HCT116 (cell line): ENCODE data around the gene LRRC4B. TPM values are rescaled to one million over a fixed set of nuclear protein-coding genes. Genes with fewer than 3 reads are reported as not detected.
A peak's percentile ranks its signal among the peaks of the same experiment; 100 is the strongest.

Experiments
- ATAC-seq: fragments of 200-7000 bp; cut with Tn5 transposase; 2 replicates; pipeline ENCODE4 v1.9.1; 2020; ENCODE audit warnings: mild to moderate bottlenecking, moderate library complexity
- BruUV-seq: library from RNA; stranded (reverse); fragments of 400-500 nt; replicated peaks from 2 replicates; lab custom pipeline; 2021; lab: Mats Ljungman, UMichigan
- CTCF ChIA-PET: fragments of 300-600 bp; sonication (Branson Sonifier 250); formaldehyde crosslinking; loops from one replicate; lab custom pipeline; 2021; ENCODE audit warnings: antibody characterized with exemption; lab: Charles Lee
- POLR2A ChIA-PET: fragments of 300-600, 350-600 bp; sonication (Branson Sonifier 250); formaldehyde crosslinking; loops from one replicate; lab custom pipeline; 2021; ENCODE audit warnings: antibody characterized with exemption; lab: Charles Lee
- RAD21 ChIA-PET, 2 experiments: fragments of 300-600 bp; sonication (Branson Sonifier 250); formaldehyde crosslinking; loops; one replicate each; lab custom pipeline; 2023; ENCODE audit warnings: low total read pairs in 2 of 2; ENCODE audit not compliant: uncharacterized antibody in 2 of 2, unreplicated experiment in 2 of 2, low non-redundant PET in 1 of 2; lab: Charles Lee
- DNase-seq: peaks from one replicate; pipeline ENCODE4 v3.0.0-alpha.2; 2010; ENCODE audit warnings: low read depth, low spot score
- H2AFZ ChIP-seq: fragments of 200-600 bp; shearing (Covaris generic), sonication (generic); 2 replicates; pipeline ENCODE4 v1.6.1; 2017; ENCODE audit warnings: low read depth, mixed run types, mixed read lengths, antibody characterized with exemption, low read length; ENCODE audit not compliant: poor library complexity, severe bottlenecking
- H3K27ac ChIP-seq: 2 replicates; pipeline ENCODE4 v1.5.1; 2012; ENCODE audit warnings: low read depth, low read length
- H3K27me3 ChIP-seq: fragments of 200-600 bp; sonication (generic); 2 replicates; pipeline ENCODE4 v1.6.1; 2016; ENCODE audit warnings: mixed run types, low read length, mixed read lengths; ENCODE audit not compliant: insufficient read depth
- H3K36me3 ChIP-seq, 2 experiments: fragments of 200-500 bp in 1 of 2; fragments of 200-600 bp in 1 of 2; sonication (Bioruptor generic) in 1 of 2; sonication (generic) in 1 of 2; 2 replicates each; pipeline versions ENCODE4 v1.5.1 to v1.6.1; 2014 to 2016; ENCODE audit warnings: low read length in 2 of 2, inconsistent platforms in 1 of 2, mixed read lengths in 1 of 2, mixed run types in 1 of 2; ENCODE audit not compliant: insufficient read depth in 2 of 2, control insufficient read depth in 1 of 2
- H3K4me1 ChIP-seq, 2 experiments: fragments of 200-600 bp in 1 of 2; sonication (generic) in 1 of 2; 2 replicates each; pipeline versions ENCODE4 v1.5.1 to v1.6.1; 2012 to 2017; ENCODE audit warnings: low read length in 2 of 2, inconsistent platforms in 1 of 2, mild to moderate bottlenecking in 1 of 2, mixed read lengths in 1 of 2, mixed run types in 1 of 2, moderate library complexity in 1 of 2; ENCODE audit not compliant: insufficient read depth in 2 of 2, control insufficient read depth in 1 of 2
- H3K4me2 ChIP-seq: fragments of 200-600 bp; sonication (generic); 2 replicates; pipeline ENCODE4 v1.6.1; 2017; ENCODE audit warnings: mixed run types, low read length, mixed read lengths
- H3K4me3 ChIP-seq, 2 experiments: fragments of 200-600 bp in 1 of 2; sonication (generic) in 1 of 2; replicated peaks in 1 of 2; 2 replicates each; pipeline ENCODE4 v1.5.1; 2011 to 2016; ENCODE audit warnings: low read length in 2 of 2, control low read depth in 1 of 2, low read depth in 1 of 2, mild to moderate bottlenecking in 1 of 2, mixed read lengths in 1 of 2, mixed run types in 1 of 2
- H3K79me2 ChIP-seq: fragments of 200-600 bp; sonication (generic); 2 replicates; pipeline ENCODE4 v1.6.1; 2017; ENCODE audit warnings: mild to moderate bottlenecking, mixed run types, low read length, moderate library complexity, mixed read lengths; ENCODE audit not compliant: insufficient read depth
- H3K9ac ChIP-seq: fragments of 200-600 bp; sonication (generic); 2 replicates; pipeline ENCODE4 v1.6.1; 2016; ENCODE audit warnings: low read length, mixed read lengths
- H3K9me2 ChIP-seq: fragments of 200-600 bp; sonication (generic), shearing (Covaris generic); 2 replicates; pipeline ENCODE4 v1.6.1; 2017; ENCODE audit warnings: mixed run types, mild to moderate bottlenecking, moderate library complexity; ENCODE audit not compliant: insufficient read depth
- H3K9me3 ChIP-seq, 2 experiments: fragments of 200-500 bp in 1 of 2; fragments of 200-600 bp in 1 of 2; sonication (Bioruptor generic) in 1 of 2; sonication (generic) in 1 of 2; 2 replicates each; pipeline ENCODE4 v1.6.1; 2014 to 2017; ENCODE audit warnings: low read length in 2 of 2, mixed read lengths in 2 of 2, inconsistent platforms in 1 of 2, low read depth in 1 of 2, mild to moderate bottlenecking in 1 of 2, mixed run types in 1 of 2, moderate library complexity in 1 of 2; ENCODE audit not compliant: control insufficient read depth in 1 of 2, insufficient read depth in 1 of 2
- H4K20me1 ChIP-seq: fragments of 200-600 bp; sonication (generic), shearing (Covaris generic); 2 replicates; pipeline ENCODE4 v1.6.1; 2017; ENCODE audit warnings: mixed run types, mild to moderate bottlenecking, moderate library complexity; ENCODE audit not compliant: insufficient read depth
- ATF3 ChIP-seq: IDR thresholded peaks from 2 replicates; pipeline ENCODE4 v1.6.1; 2012
- CBX3 ChIP-seq: IDR thresholded peaks from 2 replicates; pipeline ENCODE4 v1.6.1; 2012; ENCODE audit warnings: low read depth
- EGR1 ChIP-seq: IDR thresholded peaks from 2 replicates; pipeline ENCODE4 v1.6.1; 2012; ENCODE audit warnings: low read depth
- ELF1 ChIP-seq: IDR thresholded peaks from 2 replicates; pipeline ENCODE4 v1.6.1; 2012; ENCODE audit warnings: low read depth, borderline replicate concordance
- EZH2 ChIP-seq: fragments of 200-600 bp; sonication (generic); IDR thresholded peaks from 2 replicates; pipeline ENCODE4 v1.6.1; 2017; ENCODE audit warnings: antibody characterized with exemption, mixed run types
- EZH2phosphoT487 ChIP-seq: fragments of 200-600 bp; IDR thresholded peaks from 2 replicates; pipeline ENCODE4 v1.6.1; 2018; ENCODE audit warnings: antibody characterized with exemption, borderline replicate concordance
- FOSL1 ChIP-seq: IDR thresholded peaks from 2 replicates; pipeline ENCODE4 v1.6.1; 2012; ENCODE audit warnings: low read depth
- JUND ChIP-seq: IDR thresholded peaks from 2 replicates; pipeline ENCODE4 v1.6.1; 2012
- MAX ChIP-seq: IDR thresholded peaks from 2 replicates; pipeline ENCODE4 v1.6.1; 2012
- POLR2A ChIP-seq: IDR thresholded peaks from 2 replicates; pipeline ENCODE4 v1.7.0; 2011; ENCODE audit warnings: borderline replicate concordance; ENCODE audit not compliant: insufficient read depth, insufficient read length; ENCODE audit errors: extremely low read depth
- POLR2AphosphoS5 ChIP-seq: IDR thresholded peaks from 2 replicates; pipeline ENCODE4 v1.6.1; 2011; ENCODE audit warnings: mild to moderate bottlenecking, low read depth, low read length, moderate library complexity
- SIN3A ChIP-seq: IDR thresholded peaks from 2 replicates; pipeline ENCODE4 v1.6.1; 2012; ENCODE audit warnings: low read depth
- SP1 ChIP-seq: IDR thresholded peaks from 2 replicates; pipeline ENCODE4 v1.6.1; 2012; ENCODE audit warnings: low read depth
- SRF ChIP-seq: IDR thresholded peaks from 2 replicates; pipeline ENCODE4 v1.6.1; 2012; ENCODE audit warnings: low read depth
- TCF7L2 ChIP-seq: IDR thresholded peaks from 2 replicates; pipeline ENCODE4 v1.7.0; 2011; ENCODE audit warnings: borderline replicate concordance, inconsistent platforms; ENCODE audit not compliant: insufficient read depth, insufficient read length; ENCODE audit errors: extremely low read depth
- ZFX ChIP-seq: fragments of 450-650 bp; IDR thresholded peaks from 2 replicates; pipeline ENCODE4 v1.6.1; 2017
- ZNF274 ChIP-seq: fragments of 200-500 bp; sonication (Bioruptor generic); IDR thresholded peaks from 2 replicates; pipeline ENCODE4 v1.6.1; 2014; ENCODE audit warnings: mild to moderate bottlenecking, low read depth, low read length, inconsistent platforms
- intact Hi-C: fragments of 100-400 bp; cut with micrococcal nuclease; formaldehyde crosslinking; loops from 2 replicates; pipeline ENCODE4 v1.10.0; 2022
- total RNA-seq: library from RNA; stranded (reverse); gene quantifications from one replicate; pipeline ENCODE4 v1.2.1, GENCODE V29; 2021; ENCODE audit not compliant: unreplicated experiment

LRRC4B gene
- total RNA-seq, 1 experiment from 2014 or later: 0.89 TPM

GRCh38 chr19:50512112-50512998 lies 55.9 kb downstream of the LRRC4B start:
- CTCF ChIA-PET: interaction anchor here (1.5 kb wide), 2 partner anchors 25 to 44 kb away, joined by 6 to 11 read pairs; no protein-coding TSS in a partner anchor
- H3K9ac ChIP-seq: peak overlapping the region; percentile 90

GRCh38 chr19:50511069-50511822 lies 57.0 kb downstream of the LRRC4B start, which contains the start of gene JOSD2:
TSS of gene JOSD2 (minus strand) at chr19:50511191. CDS start at chr19:50510431, 760 bp downstream.
- peak within 1 kb of the TSS; percentile 77 for H3K27ac ChIP-seq
- TF ChIP-seq SRF (peak; percentile 78), SIN3A (peak; percentile 87), EZH2 (no peak), EZH2phosphoT487 (no peak), JUND (peak; percentile 72), ATF3 (no peak), ZNF274 (no peak), CBX3 (peak; percentile 94), ELF1 (peak; percentile 99), ZFX (peak; percentile 55; the same call in 1 of the 2 replicates), MAX (peak; percentile 97), POLR2A (peak; percentile 31), EGR1 (peak; percentile 80), FOSL1 (no peak), TCF7L2 (peak; percentile 70), SP1 (peak; percentile 89), POLR2AphosphoS5 (peak; percentile 61; the same call in 1 of the 2 replicates)

More at GRCh38 chr19:50512112-50512998, 55.9 kb downstream of the LRRC4B start:
- ATAC-seq (no peak), DNase-seq (no peak)
- H2AFZ ChIP-seq: no peak overlapping the region
- peaks cover 8% of the 10 kb centered on the region; the same call in 1 of the 2 replicates for H3K79me2 ChIP-seq
- RAD21 ChIA-PET: no interaction called here
- BruUV-seq: no TSS peak
- H3K4me2 ChIP-seq: peak overlapping the region; percentile 91
- intact Hi-C loops: no loop called here
- TF ChIP-seq ZNF274: no peak
- no peaks in the 10 kb centered on the region for H3K27me3 ChIP-seq
- peak overlapping the region; percentile 82 to 90 for H3K4me3 ChIP-seq
- H3K4me1 ChIP-seq: peaks cover 3 to 15% of the 10 kb centered on the region in 2 experiments; a peak in 3 of 4 replicates
- H3K9me2 ChIP-seq: no peaks in the 10 kb centered on the region
- H3K9me3 ChIP-seq: no peaks in the 10 kb centered on the region
- POLR2A ChIA-PET: no interaction called here
- no peaks in the 10 kb centered on the region for H4K20me1 ChIP-seq
- no peaks in the 10 kb centered on the region for H3K36me3 ChIP-seq
- peak overlapping the region; percentile 77; the same call in 1 of the 2 replicates for H3K27ac ChIP-seq

More at GRCh38 chr19:50511069-50511822, 57.0 kb downstream of the LRRC4B start, which contains the start of gene JOSD2:
- H3K27me3 ChIP-seq: no peaks in the 10 kb centered on the region
- H4K20me1 ChIP-seq: no peaks in the 10 kb centered on the region
- intact Hi-C loops: loop anchor here (1.0 kb wide), 1 partner anchor 35 kb away; the partner anchor contains the start of genes EMC10 and GARIN5A
- H3K36me3 ChIP-seq: no peaks in the 10 kb centered on the region
- no peaks in the 10 kb centered on the region for H3K9me2 ChIP-seq
- no TSS peak for BruUV-seq
- H3K9me3 ChIP-seq: no peaks in the 10 kb centered on the region
- ChIA-PET RAD21 (no interaction called here), POLR2A (no interaction called here), CTCF (interaction anchor here (0.9 to 1.7 kb wide), 5 partner anchors 26 to 154 kb away, joined by 3 to 11 read pairs (median 6); no protein-coding TSS in a partner anchor)
- H3K79me2 ChIP-seq: peaks cover 8% of the 10 kb centered on the region; the same call in 1 of the 2 replicates
- peak within 1 kb of the TSS; percentile 91 for H3K4me2 ChIP-seq
- no peak within 1 kb of the TSS for H2AFZ ChIP-seq
- ATAC-seq: peak; percentile 93
- peak within 1 kb of the TSS; percentile 90 for H3K9ac ChIP-seq
- peak within 1 kb of the TSS; percentile 82 to 90 for H3K4me3 ChIP-seq
- H3K4me1 ChIP-seq: peaks cover 3 to 15% of the 10 kb centered on the region in 2 experiments; a peak in 3 of 4 replicates
- peak; percentile 99 for DNase-seq
